ENCODE data around the gene PTCRA. TPM values are rescaled to one million over a fixed set of nuclear protein-coding genes. Genes with fewer than 3 reads are reported as not detected.
A peak's percentile ranks its signal among the peaks of the same experiment; 100 is the strongest.
"Not testable (repeated sequence)": the region's sequence is repeated elsewhere in the genome, so short reads cannot be mapped to it uniquely, and the experiment has no call there.

PTCRA gene
- polyA plus RNA-seq, 1 experiment: not detected

GRCh38 chr6:42889815-42890214 is 26.0 kb upstream of the PTCRA start:
- ChIA-PET CTCF (interaction anchor here (1.4 kb wide), 1 partner anchor 12 kb away, joined by 4 read pairs; no protein-coding TSS in a partner anchor), POLR2A (interaction anchor here (0.8 to 3.7 kb wide), 3 partner anchors 9 to 285 kb away, joined by 3 to 21 read pairs (median 7); partner anchors contain the start of gene RPL7L1)
- Histone ChIP-seq H3K9me3 (ENCODE audit: control insufficient read depth, insufficient read depth, low read length) (no peaks in the 10 kb centered on the region), H3K27ac (ENCODE audit: low read depth, low read length) (peak overlapping the region; percentile 97), H3K27me3 (ENCODE audit: control insufficient read depth, insufficient read depth, low read length) (no peaks in the 10 kb centered on the region), H3K4me3 (ENCODE audit: low read depth, low read length) (peak overlapping the region; percentile 97)
- TF ChIP-seq CTCF (IDR thresholded peaks at IDR 0.05; ENCODE audit: low read depth, low read length): no peak
- no peak for DNase-seq (ENCODE audit: low read depth, low spot score)

- ChIA-PET POLR2A (interaction anchor here (0.6 to 3.7 kb wide), 5 partner anchors 10 to 691 kb away, joined by 3 to 21 read pairs (median 4); partner anchors contain the start of genes BICRAL, RPL7L1 and TBCC), CTCF (interaction anchor here (1.4 kb wide), 1 partner anchor 11 kb away, joined by 4 read pairs; no protein-coding TSS in a partner anchor)
- Histone ChIP-seq H3K27me3 (ENCODE audit: control insufficient read depth, insufficient read depth, low read length) (no peaks in the 10 kb centered on the region), H3K27ac (ENCODE audit: low read depth, low read length) (peak overlapping the region; percentile 97), H3K9me3 (ENCODE audit: control insufficient read depth, insufficient read depth, low read length) (no peaks in the 10 kb centered on the region), H3K4me3 (ENCODE audit: low read depth, low read length) (peak overlapping the region; percentile 97)
- DNase-seq (ENCODE audit: low read depth, low spot score): peak; percentile 93
- no peak for TF ChIP-seq CTCF (IDR thresholded peaks at IDR 0.05; ENCODE audit: low read depth, low read length)
Measured at GRCh38 chr6:42890311-42891198, 25.3 kb upstream of the PTCRA start.

- H3K27ac ChIP-seq (ENCODE audit: low read depth, low read length): peak overlapping the region; percentile 97
- DNase-seq (ENCODE audit: low read depth, low spot score): no peak
- POLR2A ChIA-PET: interaction anchor here (0.6 to 3.7 kb wide), 4 partner anchors 11 to 691 kb away, joined by 3 to 21 read pairs (median 5); partner anchors contain the start of genes RPL7L1 and TBCC
Measured at GRCh38 chr6:42891199-42891722, 24.6 kb upstream of the PTCRA start.

GRCh38 chr6:42894041-42894828 is 21.6 kb upstream of the PTCRA start:
- H3K27me3 ChIP-seq (ENCODE audit: control insufficient read depth, insufficient read depth, low read length); CTCF ChIA-PET; DNase-seq (ENCODE audit: low read depth, low spot score); H3K27ac ChIP-seq (ENCODE audit: low read depth, low read length); H3K9me3 ChIP-seq (ENCODE audit: control insufficient read depth, insufficient read depth, low read length); H3K4me3 ChIP-seq (ENCODE audit: low read depth, low read length); POLR2A ChIA-PET: not testable (repeated sequence)

More at GRCh38 chr6:42891199-42891722, 24.6 kb upstream of the PTCRA start:
- no peak for TF ChIP-seq CTCF (IDR thresholded peaks at IDR 0.05; ENCODE audit: low read depth, low read length)
- H3K27me3 ChIP-seq (ENCODE audit: control insufficient read depth, insufficient read depth, low read length): no peaks in the 10 kb centered on the region
- H3K9me3 ChIP-seq (ENCODE audit: control insufficient read depth, insufficient read depth, low read length): no peaks in the 10 kb centered on the region
- CTCF ChIA-PET: interaction anchor here (0.6 to 1.4 kb wide), 3 partner anchors 10 to 193 kb away, joined by 3 to 4 read pairs (median 4); no protein-coding TSS in a partner anchor
- peak overlapping the region; percentile 97 for H3K4me3 ChIP-seq (ENCODE audit: low read depth, low read length)

GRCh38 chr6:42896178-42896719 is 19.6 kb upstream of the PTCRA start:
- ChIA-PET CTCF (interaction anchor here (0.6 to 1.0 kb wide), 2 partner anchors 209 to 234 kb away, joined by 4 to 5 read pairs; no protein-coding TSS in a partner anchor), POLR2A (no interaction called here)
- H3K9me3 ChIP-seq (ENCODE audit: control insufficient read depth, insufficient read depth, low read length): no peaks in the 10 kb centered on the region
- no peak overlapping the region for H3K27ac ChIP-seq (ENCODE audit: low read depth, low read length)
- TF ChIP-seq CTCF (IDR thresholded peaks at IDR 0.05; ENCODE audit: low read depth, low read length): no peak
- H3K4me3 ChIP-seq (ENCODE audit: low read depth, low read length): no peak overlapping the region
- H3K27me3 ChIP-seq (ENCODE audit: control insufficient read depth, insufficient read depth, low read length): no peaks in the 10 kb centered on the region
- no peak for DNase-seq (ENCODE audit: low read depth, low spot score)

Data from AG04450 (cell line).